WERI-Rb-1 (cell line): Measurements from ENCODE around the gene TRIM6.

Experiments used
- DNase-seq: peaks from one replicate; pipeline ENCODE4 v3.0.0-alpha.2; 2020
- H3K27ac ChIP-seq: fragments of 250-450 bp; sonication (Bioruptor Pico); 2 replicates; pipeline ENCODE4 v1.5.1; 2020; ENCODE audit warnings: mild to moderate bottlenecking, moderate library complexity
- H3K27me3 ChIP-seq: fragments of 250-450 bp; sonication (Bioruptor Pico); 2 replicates; pipeline ENCODE4 v1.5.1; 2021; ENCODE audit warnings: mild to moderate bottlenecking, low read depth, moderate library complexity; ENCODE audit not compliant: insufficient read depth, severe bottlenecking
- H3K36me3 ChIP-seq: fragments of 250-450 bp; sonication (Bioruptor Pico); 2 replicates; pipeline ENCODE4 v1.5.1; 2020; ENCODE audit warnings: mild to moderate bottlenecking, moderate library complexity
- H3K4me3 ChIP-seq: 2 replicates; pipeline ENCODE4 v1.5.1; 2011; ENCODE audit warnings: low read depth, mild to moderate bottlenecking, control low read depth, low read length
- H3K9me3 ChIP-seq: fragments of 250-450 bp; sonication (Bioruptor Pico); 2 replicates; pipeline ENCODE4 v1.5.1; 2021; ENCODE audit warnings: mild to moderate bottlenecking, moderate library complexity; ENCODE audit not compliant: severe bottlenecking
- TF ChIP-seq, protein P1 (sequence below): IDR thresholded peaks from 2 replicates; pipeline ENCODE4 v1.5.1; 2011; ENCODE audit warnings: low read depth, mild to moderate bottlenecking, control low read depth, inconsistent platforms, low read length

TRIM6 gene

GRCh38 chr11:5596607-5597201, at the start of gene TRIM6:
Gene TRIM6, plus strand, starts transcription at chr11:5596637. Its CDS starts 261 bp downstream, at chr11:5596898.
- peaks cover 83% of the 10 kb centered on the region for H3K27me3 ChIP-seq
- H3K4me3 ChIP-seq: no peak within 1 kb of the TSS
- no peak within 1 kb of the TSS for H3K27ac ChIP-seq
- TF ChIP-seq, protein P1, sequence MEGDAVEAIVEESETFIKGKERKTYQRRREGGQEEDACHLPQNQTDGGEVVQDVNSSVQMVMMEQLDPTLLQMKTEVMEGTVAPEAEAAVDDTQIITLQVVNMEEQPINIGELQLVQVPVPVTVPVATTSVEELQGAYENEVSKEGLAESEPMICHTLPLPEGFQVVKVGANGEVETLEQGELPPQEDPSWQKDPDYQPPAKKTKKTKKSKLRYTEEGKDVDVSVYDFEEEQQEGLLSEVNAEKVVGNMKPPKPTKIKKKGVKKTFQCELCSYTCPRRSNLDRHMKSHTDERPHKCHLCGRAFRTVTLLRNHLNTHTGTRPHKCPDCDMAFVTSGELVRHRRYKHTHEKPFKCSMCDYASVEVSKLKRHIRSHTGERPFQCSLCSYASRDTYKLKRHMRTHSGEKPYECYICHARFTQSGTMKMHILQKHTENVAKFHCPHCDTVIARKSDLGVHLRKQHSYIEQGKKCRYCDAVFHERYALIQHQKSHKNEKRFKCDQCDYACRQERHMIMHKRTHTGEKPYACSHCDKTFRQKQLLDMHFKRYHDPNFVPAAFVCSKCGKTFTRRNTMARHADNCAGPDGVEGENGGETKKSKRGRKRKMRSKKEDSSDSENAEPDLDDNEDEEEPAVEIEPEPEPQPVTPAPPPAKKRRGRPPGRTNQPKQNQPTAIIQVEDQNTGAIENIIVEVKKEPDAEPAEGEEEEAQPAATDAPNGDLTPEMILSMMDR: no peak
- no peak for DNase-seq
- H3K9me3 ChIP-seq: no peaks in the 10 kb centered on the region
- no peaks in the 10 kb centered on the region for H3K36me3 ChIP-seq

DNA sequence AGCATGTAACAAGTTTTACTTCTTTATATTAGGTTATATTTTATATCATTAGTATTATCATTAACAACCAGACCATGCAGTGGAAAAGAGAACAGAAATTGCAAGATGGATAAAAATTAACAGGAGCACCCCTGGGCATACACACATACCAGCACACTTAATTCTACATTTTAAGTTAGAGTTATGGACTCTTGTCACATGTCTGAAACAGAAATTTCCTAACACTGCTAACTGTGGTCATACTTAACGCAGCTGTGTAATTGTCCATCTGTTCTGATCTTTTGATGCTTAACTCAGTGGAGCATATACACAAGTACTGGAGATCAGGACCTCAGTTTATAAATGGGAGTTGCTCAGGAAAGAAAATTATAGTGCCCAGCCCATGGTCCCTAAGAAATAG, 48.5 kb upstream of the TRIM6 start:
- H3K27ac ChIP-seq: no peak overlapping the region
- no peaks in the 10 kb centered on the region for H3K36me3 ChIP-seq
- no peak for DNase-seq
- no peaks in the 10 kb centered on the region for H3K27me3 ChIP-seq
- no peak overlapping the region for H3K4me3 ChIP-seq
- H3K9me3 ChIP-seq: no peaks in the 10 kb centered on the region
- TF ChIP-seq, protein P1: no peak

GRCh38 chr11:5548440-5548839, 48.0 kb upstream of the TRIM6 start, which contains the start of gene OR52H1:
Gene OR52H1, minus strand, starts transcription at chr11:5548540. Its CDS starts 3,035 bp downstream, at chr11:5545505.
- Histone ChIP-seq H3K27ac (no peak within 1 kb of the TSS), H3K36me3 (no peaks in the 10 kb centered on the region), H3K4me3 (no peak within 1 kb of the TSS), H3K9me3 (no peaks in the 10 kb centered on the region), H3K27me3 (no peaks in the 10 kb centered on the region)
- TF ChIP-seq, protein P1: no peak
- no peak for DNase-seq

DNA sequence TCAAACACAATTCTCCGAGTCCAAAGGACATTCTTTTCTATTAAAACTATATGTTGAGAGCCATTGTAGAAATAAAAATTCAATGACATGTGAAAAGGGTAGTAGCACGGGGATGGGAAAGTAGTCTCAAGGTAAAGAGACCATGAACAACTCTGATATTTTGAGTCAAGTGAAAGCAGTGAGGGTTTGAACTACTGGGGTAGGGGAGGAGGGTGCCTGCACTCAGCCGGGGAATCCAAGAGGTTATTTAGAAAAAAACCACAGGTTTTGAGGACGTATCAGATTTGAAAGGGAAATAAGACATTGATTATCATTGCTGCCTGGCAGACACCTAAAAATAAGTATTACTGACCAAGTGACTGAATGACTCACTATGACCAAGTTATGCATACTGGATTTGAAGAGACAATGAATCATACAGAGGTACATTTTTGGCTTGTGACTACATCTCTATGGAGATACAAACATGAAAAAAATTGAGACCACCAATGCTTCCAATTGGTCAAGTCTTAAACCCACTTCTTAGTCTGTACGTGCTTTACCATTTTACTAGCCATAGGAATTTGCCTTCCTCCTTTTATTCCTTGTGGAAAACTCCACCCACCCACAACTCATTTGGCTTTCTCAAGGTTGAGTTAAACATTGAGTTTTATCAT, 45.9 kb upstream of the TRIM6 start:
- TF ChIP-seq, protein P1: no peak
- Histone ChIP-seq H3K4me3 (no peak overlapping the region), H3K9me3 (no peaks in the 10 kb centered on the region), H3K36me3 (no peaks in the 10 kb centered on the region), H3K27ac (no peak overlapping the region), H3K27me3 (peaks cover 5% of the 10 kb centered on the region)
- DNase-seq: no peak

- Histone ChIP-seq H3K27ac (no peak overlapping the region), H3K36me3 (no peaks in the 10 kb centered on the region), H3K4me3 (no peak overlapping the region), H3K27me3 (peaks cover 13% of the 10 kb centered on the region), H3K9me3 (no peaks in the 10 kb centered on the region)
- DNase-seq: no peak
- TF ChIP-seq, protein P1: no peak
These were observed 43.1 kb upstream of the TRIM6 start for GRCh38 chr11:5553343-5553742.
